Activated CD8-positive, alpha-beta memory T cell treated with anti-CD3 and anti-CD28 coated beads, Interleukin-2, amount 50 U/mL, for 1 hour (primary cell): ENCODE data around the gene KLF5.
"Not testable (repeated sequence)": the region's sequence is repeated elsewhere in the genome, so short reads cannot be mapped to it uniquely, and the experiment has no call there.

ENCODE experiments used
- DNase-seq: peaks from one replicate; pipeline ENCODE4 v3.0.0-alpha.2; 2020; ENCODE audit errors: extremely low read depth

The KLF5 gene

GRCh38 chr13:73058736-73059459 lies at the start of gene KLF5:
Gene KLF5, plus strand, starts transcription at chr13:73059005. Its CDS starts 323 bp downstream, at chr13:73059328.
- DNase-seq: peak; percentile 76

- DNase-seq: no peak
Observed at GRCh38 chr13:73011751-73012150, 47.1 kb upstream of the KLF5 start.

GRCh38 chr13:73015805-73016204 lies 43.0 kb upstream of the KLF5 start:
- DNase-seq: no peak

GRCh38 chr13:73018336-73018735 lies 40.5 kb upstream of the KLF5 start:
- no peak for DNase-seq

GRCh38 chr13:73025217-73026012 lies 33.4 kb upstream of the KLF5 start:
- DNase-seq: no peak

DNA sequence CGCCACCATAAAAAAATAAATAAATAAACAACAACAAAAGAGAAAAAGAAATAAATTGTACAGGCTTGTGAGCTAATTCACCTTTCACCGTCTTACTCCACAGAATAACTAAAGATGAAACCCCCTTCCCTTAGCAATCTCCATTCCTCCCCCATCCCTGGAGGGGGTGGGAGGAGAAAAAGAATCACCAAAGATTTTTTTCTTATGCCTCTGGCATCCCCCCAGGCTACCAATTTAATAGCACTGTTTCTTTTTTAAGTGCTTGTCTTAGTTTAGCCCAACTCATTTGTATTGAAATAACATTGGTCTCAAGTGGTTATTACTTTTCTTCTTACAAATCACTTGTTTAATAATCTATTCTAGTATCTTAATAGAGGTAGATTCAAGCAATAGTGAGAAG lies 23.9 kb upstream of the KLF5 start:
- no peak for DNase-seq

DNA sequence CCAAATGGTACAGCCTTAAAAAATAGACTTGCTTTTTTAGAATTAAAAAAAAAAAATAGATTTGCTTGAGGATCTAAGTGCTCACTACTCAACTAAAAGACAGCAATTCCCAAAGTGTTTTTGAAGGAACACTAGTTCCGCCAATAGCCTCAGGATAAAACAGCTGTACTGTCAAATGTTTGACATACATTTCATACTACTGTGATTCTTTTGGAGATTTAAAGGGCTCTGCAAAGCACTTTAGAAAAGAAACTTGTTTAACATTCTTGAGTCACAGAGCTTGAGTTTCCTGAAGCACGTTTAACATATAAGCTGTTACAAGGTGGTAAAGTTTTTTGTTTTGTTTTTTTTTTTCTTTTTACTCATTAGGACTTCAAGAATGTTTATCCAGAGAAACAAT lies 23.1 kb upstream of the KLF5 start:
- DNase-seq: no peak

DNA sequence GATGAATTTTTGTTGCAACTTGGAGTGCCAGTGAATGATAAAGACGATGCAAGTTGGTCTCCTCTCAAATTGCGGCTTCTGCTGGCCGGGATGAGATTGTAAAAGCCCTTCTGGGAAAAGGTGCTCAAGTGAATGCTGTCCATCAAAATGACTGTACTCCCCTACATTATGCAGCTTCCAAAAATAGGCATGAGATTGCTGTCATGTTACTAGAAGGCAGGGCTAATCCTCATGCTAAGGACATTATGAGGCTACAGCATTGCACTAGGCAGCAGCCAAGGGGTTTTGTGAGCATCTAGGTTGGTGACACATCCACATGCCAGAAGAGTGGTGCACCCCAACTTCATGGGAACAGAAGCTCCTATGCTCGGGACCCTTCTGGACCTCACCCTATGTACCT lies 22.2 kb upstream of the KLF5 start:
- no peak for DNase-seq

DNA sequence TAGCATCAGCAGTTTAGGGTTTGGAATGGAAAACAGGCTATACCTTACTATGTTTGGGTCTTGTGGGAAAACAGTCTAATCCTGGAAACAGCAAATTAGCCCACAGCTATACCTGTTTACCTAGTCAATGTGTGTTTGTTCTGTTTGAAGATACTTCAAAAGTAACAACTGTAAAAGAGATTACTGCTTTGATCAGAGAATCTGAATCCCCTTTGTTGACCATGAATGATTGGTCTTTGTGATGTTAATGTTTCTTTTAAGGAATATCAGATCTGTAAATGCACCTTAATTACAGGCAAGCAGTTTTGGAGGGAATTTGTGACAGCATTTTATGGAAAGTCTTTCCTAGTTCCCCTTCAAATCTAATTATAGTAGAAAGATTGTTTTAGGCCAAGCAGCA lies 20.7 kb upstream of the KLF5 start:
- DNase-seq: no peak

- no peak for DNase-seq
Observed at GRCh38 chr13:73039201-73040108, 19.4 kb upstream of the KLF5 start.

DNA sequence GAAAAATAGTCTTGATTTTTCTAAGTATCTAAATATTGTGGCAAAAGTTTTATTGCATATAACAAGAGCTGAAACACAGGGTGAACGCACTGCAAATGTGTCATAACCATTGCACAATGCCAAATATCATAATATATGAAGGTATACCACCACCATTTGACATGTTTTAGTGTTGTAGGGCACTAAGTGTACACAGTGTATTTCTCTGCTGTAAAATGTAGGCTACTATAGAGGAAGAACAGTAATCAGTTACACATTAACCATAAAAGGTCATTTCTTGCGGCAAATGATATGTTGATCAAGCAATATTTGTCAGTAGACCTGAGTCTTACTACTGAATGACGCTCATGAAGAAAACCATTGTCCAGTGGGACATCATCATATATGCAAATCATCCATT lies 18.3 kb upstream of the KLF5 start:
- DNase-seq: no peak

GRCh38 chr13:73040968-73041596 lies 17.7 kb upstream of the KLF5 start:
- DNase-seq: no peak

DNA sequence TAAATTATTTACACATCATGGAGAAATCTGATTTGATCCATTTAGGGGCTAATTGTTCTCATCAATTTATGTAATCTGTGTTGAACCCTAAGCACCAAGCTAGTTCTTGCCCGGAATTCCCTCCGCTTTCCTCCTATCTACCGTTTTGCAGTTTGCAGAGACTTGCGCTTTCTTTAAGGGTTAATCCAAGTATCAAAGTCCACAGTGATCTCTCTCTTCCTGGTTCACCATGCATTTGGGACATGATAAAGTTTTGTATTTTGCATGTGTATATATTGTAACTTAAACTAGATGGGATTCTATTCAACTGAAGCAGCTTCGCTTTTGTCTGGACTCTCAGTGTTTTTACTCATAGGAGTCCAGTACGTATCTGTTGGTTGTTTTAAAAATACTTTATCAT lies 13.8 kb upstream of the KLF5 start:
- no peak for DNase-seq

GRCh38 chr13:73048615-73049014 lies 10.2 kb upstream of the KLF5 start:
- DNase-seq: not testable (repeated sequence)

GRCh38 chr13:73054712-73055111 lies 4.1 kb upstream of the KLF5 start:
- DNase-seq: no peak

DNA sequence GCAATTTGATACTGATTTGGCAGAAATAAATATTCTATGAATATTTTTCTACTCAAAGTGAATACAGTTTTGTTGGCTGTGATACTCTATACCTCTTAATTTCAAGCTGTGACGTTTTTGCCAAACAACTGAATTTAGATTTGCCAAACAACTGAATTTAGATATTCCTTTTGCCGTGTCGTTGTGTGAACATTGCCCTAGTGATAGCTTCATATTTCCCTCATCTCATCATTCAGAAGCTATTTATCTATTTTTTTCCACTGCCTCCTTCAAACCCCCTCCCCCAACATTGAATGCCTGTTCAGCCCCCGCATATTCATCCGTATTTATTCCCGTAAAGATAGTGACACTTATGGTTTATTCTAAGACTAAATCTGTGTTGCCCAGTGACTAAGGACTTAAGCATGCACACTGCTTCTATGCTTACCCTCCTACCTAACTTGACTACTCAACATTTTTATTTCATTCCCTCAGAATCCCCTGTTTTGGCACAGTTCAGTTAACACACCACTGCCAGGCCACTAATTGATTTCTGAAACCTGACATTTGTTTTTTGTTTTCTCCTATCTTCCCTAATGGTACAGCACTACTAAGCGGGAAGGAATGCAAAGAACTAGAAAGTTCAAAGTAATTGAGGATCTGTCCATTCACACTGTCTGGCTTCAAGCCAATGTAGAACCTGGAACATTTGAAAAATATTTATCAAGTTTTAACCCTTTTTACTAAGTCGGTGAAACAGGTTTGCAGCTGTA lies 2.8 kb upstream of the KLF5 start:
- DNase-seq: no peak

- DNase-seq: no peak
Observed at GRCh38 chr13:73056565-73056962, 2.2 kb upstream of the KLF5 start.

- DNase-seq: no peak
Observed at GRCh38 chr13:73057284-73058063, 1.3 kb upstream of the KLF5 start.

DNA sequence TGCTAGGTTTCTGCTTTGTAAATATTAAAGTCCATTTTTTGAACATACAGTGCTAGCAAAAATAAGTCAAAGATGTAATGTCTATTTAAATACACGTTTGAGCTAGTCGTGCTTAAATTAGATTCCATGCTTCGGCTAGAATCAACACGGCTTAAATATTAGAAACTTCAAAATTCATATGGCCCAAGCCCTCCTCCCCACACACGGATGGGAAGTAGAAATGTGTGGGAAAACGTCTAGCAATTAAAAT lies 816 bp upstream of the KLF5 start:
- no peak for DNase-seq

GRCh38 chr13:73058432-73058735 lies 421 bp upstream of the KLF5 start:
- no peak for DNase-seq
